SK-N-MC (cell line): ENCODE results near the gene ZHX3.

Experiments
- DNase-seq: peaks from one replicate; pipeline ENCODE4 v3.0.0-alpha.2; 2011; ENCODE audit warnings: low read depth, low spot score
- H3K27ac ChIP-seq: fragments of 200-600 bp; sonication (generic); 2 replicates; pipeline ENCODE4 v1.5.1; 2016; ENCODE audit warnings: mixed run types
- H3K36me3 ChIP-seq: fragments of 200-600 bp; sonication (generic); 2 replicates; pipeline ENCODE4 v1.6.1; 2017; ENCODE audit warnings: antibody characterized with exemption, low read length, mixed read lengths; ENCODE audit not compliant: insufficient read depth
- H3K4me3 ChIP-seq: fragments of 200-600 bp; sonication (generic); 2 replicates; pipeline ENCODE4 v1.5.1; 2016
- H3K9ac ChIP-seq: fragments of 200-600 bp; sonication (generic); 2 replicates; pipeline ENCODE4 v1.8.0; 2017; ENCODE audit warnings: mixed run types, mixed read lengths; ENCODE audit not compliant: insufficient read length
- H3K9me3 ChIP-seq: fragments of 200-600 bp; sonication (generic); 2 replicates; pipeline ENCODE4 v1.6.1; 2017; ENCODE audit warnings: low read depth, mild to moderate bottlenecking, antibody characterized with exemption, low read length, moderate library complexity, mixed read lengths
- EZH2 ChIP-seq: fragments of 200-600 bp; sonication (generic); IDR thresholded peaks from one replicate; pipeline ENCODE4 v1.6.1; 2017; ENCODE audit warnings: antibody characterized with exemption
- FOXP2 ChIP-seq: optimal IDR thresholded peaks from 2 replicates; pipeline ENCODE3; 2011; ENCODE audit warnings: mild to moderate bottlenecking, moderate library complexity; ENCODE audit not compliant: insufficient read depth; ENCODE audit errors: extremely low read length, control extremely low read depth
- POLR2AphosphoS5 ChIP-seq: IDR thresholded peaks from 2 replicates; pipeline ENCODE4 v1.6.1; 2012; ENCODE audit warnings: mild to moderate bottlenecking, low read depth, low read length, borderline replicate concordance

ZHX3 gene

GRCh38 chr20:41202426-41202825 lies 115.1 kb downstream of the ZHX3 start:
- no peak overlapping the region for H3K9ac ChIP-seq
- H3K36me3 ChIP-seq = no peaks in the 10 kb centered on the region; the same call in 1 of the 2 replicates
- peaks cover 9% of the 10 kb centered on the region; the same call in 1 of the 2 replicates for H3K9me3 ChIP-seq
- DNase-seq = no peak
- TF ChIP-seq POLR2AphosphoS5 = no peak
- TF ChIP-seq FOXP2 = no peak
- no peak for TF ChIP-seq EZH2
- no peak overlapping the region for H3K27ac ChIP-seq
- no peak overlapping the region for H3K4me3 ChIP-seq

- Histone ChIP-seq H3K9ac (no peak overlapping the region), H3K9me3 (peaks cover 9% of the 10 kb centered on the region; the same call in 1 of the 2 replicates), H3K27ac (no peak overlapping the region), H3K4me3 (no peak overlapping the region), H3K36me3 (no peaks in the 10 kb centered on the region; the same call in 1 of the 2 replicates)
- no peak for DNase-seq
- TF ChIP-seq FOXP2 = no peak
- no peak for TF ChIP-seq EZH2
- no peak for TF ChIP-seq POLR2AphosphoS5
Observed at GRCh38 chr20:41201760-41202159, 115.8 kb downstream of the ZHX3 start.

GRCh38 chr20:41200446-41201202 lies 116.9 kb downstream of the ZHX3 start:
- Histone ChIP-seq H3K36me3 (no peaks in the 10 kb centered on the region; the same call in 1 of the 2 replicates), H3K4me3 (no peak overlapping the region), H3K9ac (no peak overlapping the region), H3K9me3 (peaks cover 9% of the 10 kb centered on the region; the same call in 1 of the 2 replicates), H3K27ac (no peak overlapping the region)
- TF ChIP-seq POLR2AphosphoS5 (no peak), FOXP2 (no peak)
- DNase-seq = no peak

GRCh38 chr20:41198443-41198842 lies 119.1 kb downstream of the ZHX3 start:
- no peak overlapping the region for H3K27ac ChIP-seq
- DNase-seq = no peak
- TF ChIP-seq POLR2AphosphoS5 (no peak), FOXP2 (no peak), EZH2 (no peak)
- no peak overlapping the region for H3K4me3 ChIP-seq
- H3K36me3 ChIP-seq = no peaks in the 10 kb centered on the region; the same call in 1 of the 2 replicates
- no peak overlapping the region for H3K9ac ChIP-seq
- peaks cover 9% of the 10 kb centered on the region; the same call in 1 of the 2 replicates for H3K9me3 ChIP-seq

GRCh38 chr20:41196653-41197225 lies 120.8 kb downstream of the ZHX3 start:
- H3K36me3 ChIP-seq = no peaks in the 10 kb centered on the region
- no peak overlapping the region for H3K4me3 ChIP-seq
- peaks cover 9% of the 10 kb centered on the region; the same call in 1 of the 2 replicates for H3K9me3 ChIP-seq
- no peak for DNase-seq
- H3K9ac ChIP-seq = no peak overlapping the region
- TF ChIP-seq FOXP2 (no peak), POLR2AphosphoS5 (no peak), EZH2 (no peak)
- no peak overlapping the region for H3K27ac ChIP-seq

- H3K9ac ChIP-seq = no peak overlapping the region
- no peak overlapping the region for H3K4me3 ChIP-seq
- H3K36me3 ChIP-seq = no peaks in the 10 kb centered on the region
- H3K9me3 ChIP-seq = peaks cover 2% of the 10 kb centered on the region; the same call in 1 of the 2 replicates
- DNase-seq = no peak
- H3K27ac ChIP-seq = no peak overlapping the region
- TF ChIP-seq POLR2AphosphoS5 (no peak), EZH2 (no peak), FOXP2 (no peak)
Observed at GRCh38 chr20:41192575-41192974, 125.0 kb downstream of the ZHX3 start.

GRCh38 chr20:41191562-41192500 lies 125.7 kb downstream of the ZHX3 start:
- H3K36me3 ChIP-seq = no peaks in the 10 kb centered on the region
- no peak overlapping the region for H3K9ac ChIP-seq
- TF ChIP-seq EZH2 = no peak
- TF ChIP-seq FOXP2 = no peak
- TF ChIP-seq POLR2AphosphoS5 = no peak
- no peak for DNase-seq
- no peak overlapping the region for H3K4me3 ChIP-seq
- H3K9me3 ChIP-seq = peaks cover 2% of the 10 kb centered on the region; the same call in 1 of the 2 replicates
- H3K27ac ChIP-seq = no peak overlapping the region

- Histone ChIP-seq H3K9ac (no peak overlapping the region), H3K4me3 (no peak overlapping the region), H3K9me3 (peaks cover 2% of the 10 kb centered on the region; the same call in 1 of the 2 replicates), H3K36me3 (no peaks in the 10 kb centered on the region), H3K27ac (no peak overlapping the region)
- DNase-seq = no peak
- TF ChIP-seq POLR2AphosphoS5 (no peak), EZH2 (no peak)
Observed at GRCh38 chr20:41187668-41188067, 129.9 kb downstream of the ZHX3 start.
